H1 (cell line): ENCODE results near the gene SH3TC2. TPM values are rescaled to one million over a fixed set of nuclear protein-coding genes. Genes with fewer than 3 reads are reported as not detected.

ENCODE experiments used
- CTCF ChIA-PET: fragments of 300-600 bp; sonication (Branson Sonifier 250); formaldehyde crosslinking; loops from one replicate; lab custom pipeline; 2021; ENCODE audit not compliant: partially characterized antibody; lab: Charles Lee
- POLR2A ChIA-PET: fragments of 300-600 bp; sonication (Branson Sonifier 250); formaldehyde crosslinking; loops from one replicate; lab custom pipeline; 2021; ENCODE audit warnings: inconsistent platforms; ENCODE audit not compliant: partially characterized antibody; lab: Charles Lee
- DNase-seq, 2 experiments: peaks; one replicate each; pipeline versions ENCODE4 v3.0.0 to v3.0.0-alpha.2; 2010 to 2022; ENCODE audit warnings: low spot score in 2 of 2, low read depth in 1 of 2, mixed read lengths in 1 of 2
- FAIRE-seq: peaks from 2 replicates; lab custom pipeline; 2011; peaks lifted over from hg19 to GRCh38; lab: Jason Lieb, UNC
- H2AFZ ChIP-seq: 2 replicates; pipeline ENCODE4 v1.8.1; 2012; ENCODE audit warnings: low read length, inconsistent platforms
- H2AK5ac ChIP-seq: 2 replicates; pipeline ENCODE4 v1.6.1; 2013; ENCODE audit warnings: low read depth, low read length
- H2BK120ac ChIP-seq: replicated peaks from 2 replicates; pipeline ENCODE3; 2013; ENCODE audit warnings: low read depth, low read length, inconsistent platforms
- H2BK12ac ChIP-seq: 2 replicates; pipeline ENCODE4 v1.6.1; 2013; ENCODE audit warnings: low read depth, low read length
- H2BK15ac ChIP-seq: 2 replicates; pipeline ENCODE4 v1.6.1; 2013; ENCODE audit warnings: low read length
- H2BK20ac ChIP-seq: 2 replicates; pipeline ENCODE4 v1.6.1; 2013; ENCODE audit warnings: low read length
- H2BK5ac ChIP-seq: 2 replicates; pipeline ENCODE4 v1.6.1; 2013; ENCODE audit warnings: low read depth, low read length
- H3K14ac ChIP-seq: 2 replicates; pipeline ENCODE4 v1.6.1; 2013; ENCODE audit warnings: inconsistent platforms; ENCODE audit not compliant: insufficient read length
- H3K18ac ChIP-seq: 2 replicates; pipeline ENCODE4 v1.6.1; 2013; ENCODE audit warnings: low read length; ENCODE audit errors: extremely low read depth
- H3K23ac ChIP-seq: 2 replicates; pipeline ENCODE4 v1.6.1; 2013; ENCODE audit warnings: inconsistent platforms; ENCODE audit not compliant: insufficient read length
- H3K23me2 ChIP-seq: 2 replicates; pipeline ENCODE4 v1.6.1; 2013; ENCODE audit warnings: low read depth, low read length
- H3K27ac ChIP-seq: 2 replicates; pipeline ENCODE4 v1.6.1; 2011; ENCODE audit warnings: low read depth, low read length, inconsistent platforms
- H3K27me3 ChIP-seq, 4 experiments: replicated peaks in 1 of 4; 1 replicate in 1 of 4; 2 replicates in 3 of 4; pipeline versions ENCODE4 v1.6.1 to v1.8.1; 2011 to 2013; ENCODE audit warnings: low read length in 3 of 4, mild to moderate bottlenecking in 3 of 4, inconsistent platforms in 2 of 4, mixed read lengths in 2 of 4, moderate library complexity in 1 of 4; ENCODE audit not compliant: control insufficient read depth in 3 of 4, insufficient read depth in 3 of 4; ENCODE audit errors: extremely low read depth in 1 of 4
- H3K36me3 ChIP-seq, 4 experiments: 2 replicates each; pipeline versions ENCODE4 v1.6.1 to v1.8.1; 2011 to 2013; ENCODE audit warnings: mild to moderate bottlenecking in 4 of 4, low read length in 3 of 4, moderate library complexity in 2 of 4, control low read depth in 1 of 4, inconsistent platforms in 1 of 4; ENCODE audit not compliant: insufficient read depth in 4 of 4, control insufficient read depth in 2 of 4
- H3K4ac ChIP-seq: replicated peaks from 2 replicates; pipeline ENCODE3; 2013; ENCODE audit warnings: low read length, low read depth, mixed read lengths, inconsistent platforms; ENCODE audit not compliant: insufficient read length
- H3K4me1 ChIP-seq, 4 experiments: replicated peaks in 1 of 4; 1 replicate in 1 of 4; 2 replicates in 3 of 4; pipeline versions ENCODE4 v1.6.1 to v1.8.1; 2011 to 2013; ENCODE audit warnings: low read length in 3 of 4, inconsistent platforms in 2 of 4, mixed read lengths in 1 of 4; ENCODE audit not compliant: insufficient read depth in 4 of 4, control insufficient read depth in 3 of 4
- H3K4me2 ChIP-seq, 2 experiments: 2 replicates each; pipeline versions ENCODE4 v1.6.1 to v1.8.1; 2011 to 2013; ENCODE audit warnings: low read depth in 2 of 2, low read length in 2 of 2, control low read depth in 1 of 2, inconsistent platforms in 1 of 2, mild to moderate bottlenecking in 1 of 2; ENCODE audit not compliant: insufficient read depth in 1 of 2
- H3K4me3 ChIP-seq, 4 experiments: fragments of 200-600, 300-600 bp in 1 of 4; sonication (generic), shearing (Covaris generic), sonication (Bioruptor Twin) in 1 of 4; 2 replicates each; pipeline versions ENCODE4 v1.5.1 to v1.8.1; 2011 to 2016; ENCODE audit warnings: low read length in 4 of 4, low read depth in 3 of 4, control low read depth in 2 of 4, inconsistent platforms in 2 of 4, mild to moderate bottlenecking in 2 of 4, mixed read lengths in 1 of 4, moderate library complexity in 1 of 4; ENCODE audit not compliant: insufficient read depth in 2 of 4; ENCODE audit errors: extremely low read depth in 1 of 4
- H3K56ac ChIP-seq: replicated peaks from 2 replicates; pipeline ENCODE3; 2013; ENCODE audit warnings: low read depth, mild to moderate bottlenecking, mixed read lengths, low read length, inconsistent platforms; ENCODE audit not compliant: insufficient read length
- H3K79me1 ChIP-seq: 2 replicates; pipeline ENCODE4 v1.6.1; 2013; ENCODE audit warnings: low read depth, low read length, control low read depth
- H3K79me2 ChIP-seq, 2 experiments: 2 replicates each; pipeline versions ENCODE4 v1.6.1 to v1.8.1; 2012 to 2013; ENCODE audit warnings: low read length in 2 of 2, mild to moderate bottlenecking in 2 of 2, inconsistent platforms in 1 of 2; ENCODE audit not compliant: insufficient read depth in 2 of 2, control insufficient read depth in 1 of 2
- H3K9ac ChIP-seq, 4 experiments: replicated peaks in 1 of 4; 1 replicate in 1 of 4; 2 replicates in 3 of 4; pipeline versions ENCODE4 v1.6.1 to v1.8.1; 2011 to 2013; ENCODE audit warnings: low read depth in 3 of 4, low read length in 3 of 4, control low read depth in 2 of 4, mild to moderate bottlenecking in 2 of 4, moderate library complexity in 2 of 4, inconsistent platforms in 1 of 4; ENCODE audit errors: extremely low read depth in 1 of 4
- H3K9me3 ChIP-seq, 2 experiments: 2 replicates each; pipeline versions ENCODE4 v1.6.1 to v1.8.1; 2012 to 2013; ENCODE audit warnings: mild to moderate bottlenecking in 2 of 2, moderate library complexity in 2 of 2, control low read depth in 1 of 2, inconsistent platforms in 1 of 2, low read depth in 1 of 2, low read length in 1 of 2, mixed read lengths in 1 of 2; ENCODE audit not compliant: insufficient read depth in 2 of 2
- H4K20me1 ChIP-seq, 2 experiments: replicated peaks in 1 of 2; 2 replicates each; pipeline versions ENCODE3 to v1.8.1; 2011 to 2013; ENCODE audit warnings: inconsistent platforms in 2 of 2, low read length in 2 of 2, mild to moderate bottlenecking in 1 of 2; ENCODE audit not compliant: insufficient read depth in 2 of 2, control insufficient read depth in 1 of 2
- H4K5ac ChIP-seq: 2 replicates; pipeline ENCODE4 v1.6.1; 2013; ENCODE audit warnings: low read length, low read depth, mixed read lengths, inconsistent platforms; ENCODE audit not compliant: insufficient read length
- H4K8ac ChIP-seq: 2 replicates; pipeline ENCODE4 v1.8.0; 2013; ENCODE audit warnings: mild to moderate bottlenecking, moderate library complexity, low read length, inconsistent platforms; ENCODE audit not compliant: insufficient read depth; ENCODE audit errors: extremely low read depth
- H4K91ac ChIP-seq: replicated peaks from 2 replicates; pipeline ENCODE3; 2013; ENCODE audit warnings: low read length, mixed read lengths, inconsistent platforms; ENCODE audit not compliant: insufficient read length
- CREB1 ChIP-seq: IDR thresholded peaks from 2 replicates; pipeline ENCODE4 v1.6.1; 2012; ENCODE audit warnings: inconsistent platforms
- EP300 ChIP-seq, 2 experiments: IDR thresholded peaks; 1 replicate in 1 of 2; 2 replicates in 1 of 2; pipeline ENCODE4 v1.6.1; 2011 to 2012; ENCODE audit warnings: low read depth in 2 of 2, low read length in 2 of 2, mild to moderate bottlenecking in 2 of 2, borderline replicate concordance in 1 of 2, inconsistent platforms in 1 of 2, moderate library complexity in 1 of 2
- FOSL1 ChIP-seq: IDR thresholded peaks from 2 replicates; pipeline ENCODE4 v1.6.1; 2011; ENCODE audit warnings: mild to moderate bottlenecking, low read depth, low read length, moderate library complexity; ENCODE audit not compliant: insufficient read depth
- HDAC2 ChIP-seq, 2 experiments: fragments of 300-600 bp in 1 of 2; sonication (generic) in 1 of 2; IDR thresholded peaks; 2 replicates each; pipeline ENCODE4 v1.6.1; 2011 to 2012; ENCODE audit warnings: low read depth in 2 of 2, low read length in 2 of 2, mild to moderate bottlenecking in 2 of 2, moderate library complexity in 2 of 2, borderline replicate concordance in 1 of 2, inconsistent platforms in 1 of 2
- JUND ChIP-seq: IDR thresholded peaks from 2 replicates; pipeline ENCODE4 v1.6.1; 2011; ENCODE audit warnings: mild to moderate bottlenecking, improper control_type of control experiment, low read length
- NRF1 ChIP-seq: IDR thresholded peaks from 2 replicates; pipeline ENCODE4 v1.6.1; 2011; ENCODE audit warnings: mild to moderate bottlenecking, low read depth, low read length, improper control_type of control experiment
- POU5F1 ChIP-seq: IDR thresholded peaks from 2 replicates; pipeline ENCODE4 v1.6.1; 2011; ENCODE audit warnings: low read depth, mild to moderate bottlenecking, low read length, moderate library complexity
- RAD21 ChIP-seq, 2 experiments: IDR thresholded peaks in 1 of 2; conservative IDR thresholded peaks in 1 of 2; 2 replicates each; pipeline ENCODE4 v1.6.1; 2011; ENCODE audit warnings: low read depth in 2 of 2, low read length in 2 of 2, improper control_type of control experiment in 1 of 2, inconsistent platforms in 1 of 2, mild to moderate bottlenecking in 1 of 2, moderate library complexity in 1 of 2
- RBBP5 ChIP-seq: IDR thresholded peaks from 2 replicates; pipeline ENCODE4 v1.7.1; 2012; ENCODE audit warnings: low read depth, mild to moderate bottlenecking, inconsistent platforms, low read length, moderate library complexity, borderline replicate concordance
- RNF2 ChIP-seq: fragments of 200-900, 300-1000 bp; sonication (generic); IDR thresholded peaks from 2 replicates; pipeline ENCODE4 v1.7.1; 2016; ENCODE audit warnings: borderline replicate concordance, low read depth, mild to moderate bottlenecking, antibody characterized with exemption, low read length; ENCODE audit not compliant: poor library complexity, severe bottlenecking; ENCODE audit errors: missing control alignments
- SIRT6 ChIP-seq: IDR thresholded peaks from one replicate; pipeline ENCODE4 v1.7.1; 2012; ENCODE audit warnings: low read length, inconsistent platforms
- SP2 ChIP-seq: IDR thresholded peaks from 2 replicates; pipeline ENCODE4 v1.6.1; 2012; ENCODE audit warnings: mild to moderate bottlenecking, low read length, inconsistent platforms
- TAF1 ChIP-seq: IDR thresholded peaks from 2 replicates; pipeline ENCODE4 v1.6.1; 2011; ENCODE audit warnings: mild to moderate bottlenecking, low read depth, low read length
- TBP ChIP-seq: IDR thresholded peaks from 2 replicates; pipeline ENCODE4 v1.6.1; 2011; ENCODE audit warnings: low read depth, low read length, improper control_type of control experiment
- WGBS, 2 experiments: shearing (Covaris generic) in 1 of 2; methylation state at CpG; one replicate each; pipeline versions ENCODE4 v1.1.6 to v1.1.7; 2013 to 2015; ENCODE audit warnings: low lambda C conversion rate in 2 of 2, mixed read lengths in 2 of 2, inconsistent platforms in 1 of 2, low coverage in 1 of 2, missing lambda C conversion rate in 1 of 2; ENCODE audit not compliant: insufficient replicate concordance in 2 of 2, insufficient coverage in 1 of 2, insufficient read length in 1 of 2; ENCODE audit errors: extremely low coverage in 1 of 2, missing lambda C conversion rate in 1 of 2; 5-methylcytosine and 5-hydroxymethylcytosine counted together
- polyA plus RNA-seq, 7 experiments: library from polyadenylated mRNA; depleted of rRNA in 3 of 7; stranded (reverse) in 5 of 7; unstranded in 2 of 7; fragments of >200 nt in 5 of 7; fragments of 200-250 nt in 2 of 7; gene quantifications; 1 replicate in 5 of 7; 2 replicates in 1 of 7; 4 replicates in 1 of 7; pipeline versions ENCODE4 v1.2.1 to v1.2.3, GENCODE V29; 2011 to 2013; ENCODE audit warnings: missing spikeins in 2 of 7, mixed read lengths in 2 of 7
- total RNA-seq: library from RNA; stranded (reverse); fragmentation: NEBNext Ultra II Directional; extraction: Animal tissue kit (Norgen Biotek cat#: 25700); gene quantifications from 2 replicates; pipeline ENCODE4 v1.2.1, GENCODE V29; 2021

The SH3TC2 gene
- total and polyA plus RNA-seq, 2 of the 8 experiments (the other 6 are each of a cell fraction or from before 2014, with no cell fraction given) = 0.11 to 0.80 TPM

DNA sequence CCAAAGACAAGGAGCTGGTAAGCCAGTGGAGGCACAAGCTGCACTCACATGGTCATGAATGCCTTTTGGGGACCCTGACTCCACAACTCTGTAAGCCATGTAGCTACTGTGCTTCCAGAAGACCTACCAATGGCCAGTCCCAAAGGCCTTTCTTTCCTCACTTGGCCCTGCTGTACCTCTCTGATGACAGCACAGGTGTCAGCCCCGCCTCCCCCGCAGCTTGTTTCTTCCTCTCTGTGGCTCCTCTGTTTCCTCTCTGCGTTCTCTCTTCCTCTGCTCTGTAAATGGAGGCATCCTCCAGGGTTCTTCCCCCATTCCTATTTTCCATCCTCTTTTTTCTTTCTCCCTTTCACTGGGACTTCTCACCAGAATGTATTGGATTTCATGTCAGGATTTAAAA lies 26.7 kb downstream of the SH3TC2 start:
- no peak overlapping the region for H2BK5ac ChIP-seq
- no peak overlapping the region for H3K4me2 ChIP-seq
- H4K20me1 ChIP-seq = no peaks in the 10 kb centered on the region
- no peak overlapping the region for H3K4me3 ChIP-seq
- no peak overlapping the region for H3K9ac ChIP-seq
- no peak overlapping the region for H3K27ac ChIP-seq
- H4K8ac ChIP-seq = no peak overlapping the region
- H2BK12ac ChIP-seq = no peak overlapping the region
- DNase-seq (no peak), FAIRE-seq (no peak)
- H3K9me3 ChIP-seq = no peaks in the 10 kb centered on the region
- no peak overlapping the region for H2BK20ac ChIP-seq
- H3K23me2 ChIP-seq = no peaks in the 10 kb centered on the region; the same call in 1 of the 2 replicates
- no peak overlapping the region for H3K4ac ChIP-seq
- H3K36me3 ChIP-seq = no peaks in the 10 kb centered on the region
- no peak overlapping the region for H3K23ac ChIP-seq
- H3K56ac ChIP-seq = no peak overlapping the region
- H4K5ac ChIP-seq = no peak overlapping the region
- no peak overlapping the region for H2AK5ac ChIP-seq
- no peak overlapping the region for H2BK120ac ChIP-seq
- 97% methylated on average over 3 of the region's 3 CpGs; no CpG with 5 or more reads in 1 of the 2 experiments for WGBS, 2 experiments
- ChIA-PET POLR2A (no interaction called here), CTCF (interaction anchor here (0.6 to 17.3 kb wide), 43 partner anchors 9 to 1931 kb away, joined by 3 to 444 read pairs (median 6); partner anchors contain the start of genes ABLIM3 and SH3TC2)
- no peaks in the 10 kb centered on the region for H3K27me3 ChIP-seq
- no peaks in the 10 kb centered on the region for H3K4me1 ChIP-seq
- H4K91ac ChIP-seq = no peak overlapping the region
- no peak overlapping the region for H3K14ac ChIP-seq
- H3K79me2 ChIP-seq = no peaks in the 10 kb centered on the region
- H3K79me1 ChIP-seq = 0 out of 2 replicates have a peak, but pooled peaks cover 2% of the 10 kb centered on the region
- H2AFZ ChIP-seq = no peak overlapping the region
- H3K18ac ChIP-seq = no peak overlapping the region
- H2BK15ac ChIP-seq = no peak overlapping the region
- no peak for TF ChIP-seq TBP
- TF ChIP-seq SP2 = no peak
- no peak for TF ChIP-seq EP300 (IDR thresholded peaks at IDR 0.05; ENCODE audit: borderline replicate concordance in 1 of 2, low read depth in 2 of 2, low read length in 2 of 2)
- TF ChIP-seq CREB1 = no peak
- no peak for TF ChIP-seq TAF1
- TF ChIP-seq POU5F1 = no peak
- TF ChIP-seq FOSL1 = no peak
- no peak for TF ChIP-seq JUND
- no peak for TF ChIP-seq RNF2
- TF ChIP-seq RBBP5 = no peak
- TF ChIP-seq HDAC2 (IDR thresholded peaks at IDR 0.05; ENCODE audit: borderline replicate concordance in 1 of 2, low read depth in 2 of 2, low read length in 2 of 2) = no peak
- no peak for TF ChIP-seq SIRT6
- TF ChIP-seq RAD21 (IDR thresholded peaks at IDR 0.05 in 1 of 2, conservative IDR thresholded peaks at IDR 0.05 in 1 of 2; ENCODE audit: low read depth in 2 of 2, low read length in 2 of 2) = no peak
- no peak for TF ChIP-seq NRF1
